Cardiac muscle cell (in vitro differentiated cells and primary cell): ENCODE measurements around the gene CHCHD6. TPM values are rescaled to one million over a fixed set of nuclear protein-coding genes. Genes with fewer than 3 reads are reported as not detected.

Experiments used
- DNase-seq, 2 donors: peaks; one replicate each; pipeline versions ENCODE4 v3.0.0 to v3.0.0-alpha.2; 2010 to 2017; ENCODE audit warnings: low read depth in 1 of 2, low spot score in 1 of 2
- H3K27ac ChIP-seq: fragments of 200-600 bp; sonication (generic); 2 replicates; pipeline ENCODE4 v1.5.1; 2016
- H3K27me3 ChIP-seq: fragments of 200-600 bp; sonication (generic); 2 replicates; pipeline ENCODE4 v1.6.0; 2016; ENCODE audit warnings: control low read depth
- H3K36me3 ChIP-seq: fragments of 200-600 bp; sonication (generic); 2 replicates; pipeline ENCODE4 v1.5.1; 2016; ENCODE audit warnings: control low read depth
- H3K4me1 ChIP-seq: fragments of 200-600 bp; sonication (generic); 2 replicates; pipeline ENCODE4 v1.8.1; 2017; ENCODE audit warnings: low read depth, mild to moderate bottlenecking, mixed run types
- H3K4me3 ChIP-seq: fragments of 200-600 bp; sonication (generic); 2 replicates; pipeline ENCODE4 v1.5.1; 2016; ENCODE audit warnings: mild to moderate bottlenecking
- H3K9me3 ChIP-seq: fragments of 200-600 bp; sonication (generic); 2 replicates; pipeline ENCODE4 v1.5.1; 2017; ENCODE audit warnings: low read depth, mild to moderate bottlenecking, control low read depth
- polyA plus RNA-seq: library from polyadenylated mRNA; unstranded; fragments of >200 nt; fragmentation: Nextera tagmentation; extraction: Ambion mirVana; gene quantifications from 2 replicates; pipeline ENCODE4 v1.2.1, GENCODE V29; 2016
- total RNA-seq: library from RNA; depleted of rRNA; stranded (reverse); fragments of >200 nt; gene quantifications from 2 replicates; pipeline ENCODE4 v1.2.3, GENCODE V29; 2016
- TF ChIP-seq, protein P1 (sequence below): IDR thresholded peaks from 2 replicates; pipeline ENCODE4 v1.5.1; 2012; ENCODE audit warnings: low read depth, mild to moderate bottlenecking, low read length

CHCHD6 gene
- total and polyA plus RNA-seq, 2 experiments from 2014 or later: 76.0 to 102 TPM

DNA sequence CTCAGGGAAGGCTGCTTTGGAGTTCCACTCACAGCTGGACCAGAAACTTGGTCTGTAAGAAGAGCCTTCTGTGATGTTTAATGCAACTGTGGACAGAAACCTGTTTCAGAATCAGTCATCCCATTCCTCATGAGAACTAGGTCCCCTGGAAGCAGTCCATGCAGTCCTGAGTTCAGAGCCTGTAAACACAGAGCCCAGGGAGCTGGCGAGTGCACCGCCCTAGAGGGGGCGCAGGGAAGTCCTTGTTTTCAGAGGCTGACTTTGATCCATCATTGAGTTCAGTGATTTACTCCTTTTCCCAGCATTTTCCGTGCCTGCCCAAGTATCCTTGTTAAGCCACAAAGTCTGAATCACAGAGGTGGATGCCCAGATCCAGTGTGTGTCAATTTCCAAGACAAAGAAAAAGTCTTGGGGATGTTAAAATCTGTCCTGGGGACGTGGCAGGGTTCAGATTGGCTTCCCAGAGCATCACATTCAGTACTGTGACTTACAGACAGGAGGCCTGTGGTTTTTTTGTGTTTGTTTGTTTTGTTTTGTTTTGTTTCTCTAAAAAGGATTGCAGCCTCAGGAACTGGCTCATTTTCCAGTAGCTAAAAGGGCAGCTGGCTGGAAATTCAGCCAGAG is 39.3 kb upstream of the CHCHD6 start:
- Histone ChIP-seq H3K4me1 (no peaks in the 10 kb centered on the region), H3K9me3 (no peaks in the 10 kb centered on the region), H3K27ac (no peak overlapping the region), H3K36me3 (no peaks in the 10 kb centered on the region), H3K27me3 (peaks cover 35% of the 10 kb centered on the region), H3K4me3 (no peak overlapping the region)
- no peak for DNase-seq
- TF ChIP-seq, protein P1, sequence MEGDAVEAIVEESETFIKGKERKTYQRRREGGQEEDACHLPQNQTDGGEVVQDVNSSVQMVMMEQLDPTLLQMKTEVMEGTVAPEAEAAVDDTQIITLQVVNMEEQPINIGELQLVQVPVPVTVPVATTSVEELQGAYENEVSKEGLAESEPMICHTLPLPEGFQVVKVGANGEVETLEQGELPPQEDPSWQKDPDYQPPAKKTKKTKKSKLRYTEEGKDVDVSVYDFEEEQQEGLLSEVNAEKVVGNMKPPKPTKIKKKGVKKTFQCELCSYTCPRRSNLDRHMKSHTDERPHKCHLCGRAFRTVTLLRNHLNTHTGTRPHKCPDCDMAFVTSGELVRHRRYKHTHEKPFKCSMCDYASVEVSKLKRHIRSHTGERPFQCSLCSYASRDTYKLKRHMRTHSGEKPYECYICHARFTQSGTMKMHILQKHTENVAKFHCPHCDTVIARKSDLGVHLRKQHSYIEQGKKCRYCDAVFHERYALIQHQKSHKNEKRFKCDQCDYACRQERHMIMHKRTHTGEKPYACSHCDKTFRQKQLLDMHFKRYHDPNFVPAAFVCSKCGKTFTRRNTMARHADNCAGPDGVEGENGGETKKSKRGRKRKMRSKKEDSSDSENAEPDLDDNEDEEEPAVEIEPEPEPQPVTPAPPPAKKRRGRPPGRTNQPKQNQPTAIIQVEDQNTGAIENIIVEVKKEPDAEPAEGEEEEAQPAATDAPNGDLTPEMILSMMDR: no peak

DNA sequence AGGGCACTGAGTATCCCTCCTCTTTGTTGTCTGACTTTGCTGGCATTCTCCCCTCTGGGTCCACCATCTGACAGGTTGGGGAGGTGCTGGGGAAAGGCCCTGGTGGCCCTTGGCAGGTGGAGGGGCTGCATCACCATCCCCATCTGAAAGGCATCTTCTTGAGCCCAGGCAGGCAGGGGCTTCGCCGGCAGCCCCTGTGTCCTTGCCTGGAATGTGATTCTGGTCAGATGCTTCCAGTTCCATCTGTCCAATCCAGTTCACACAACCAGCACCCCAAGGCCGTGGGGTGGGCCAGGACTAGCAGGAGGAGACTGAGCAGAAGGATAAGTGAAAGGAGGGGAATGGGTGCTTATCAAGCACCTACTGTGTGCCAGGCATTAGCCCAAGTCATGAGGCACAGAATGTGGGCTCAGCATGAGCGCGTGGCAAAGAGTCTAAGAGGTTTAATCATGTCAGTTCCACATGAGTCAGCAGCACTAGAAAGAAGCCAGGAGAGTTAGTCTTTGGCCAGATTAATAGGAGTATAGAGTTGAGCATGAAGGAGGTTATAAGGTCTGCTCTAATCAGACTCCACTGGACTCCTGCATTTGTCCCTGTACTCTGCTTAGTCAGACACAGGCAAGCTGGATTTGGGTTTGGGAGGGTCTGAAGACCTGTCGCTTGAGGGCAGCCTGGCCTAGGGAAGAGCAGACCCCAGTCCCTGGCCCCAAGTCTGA is 38.7 kb upstream of the CHCHD6 start:
- no peak for DNase-seq
- Histone ChIP-seq H3K27me3 (peaks cover 28% of the 10 kb centered on the region), H3K27ac (no peak overlapping the region)

DNA sequence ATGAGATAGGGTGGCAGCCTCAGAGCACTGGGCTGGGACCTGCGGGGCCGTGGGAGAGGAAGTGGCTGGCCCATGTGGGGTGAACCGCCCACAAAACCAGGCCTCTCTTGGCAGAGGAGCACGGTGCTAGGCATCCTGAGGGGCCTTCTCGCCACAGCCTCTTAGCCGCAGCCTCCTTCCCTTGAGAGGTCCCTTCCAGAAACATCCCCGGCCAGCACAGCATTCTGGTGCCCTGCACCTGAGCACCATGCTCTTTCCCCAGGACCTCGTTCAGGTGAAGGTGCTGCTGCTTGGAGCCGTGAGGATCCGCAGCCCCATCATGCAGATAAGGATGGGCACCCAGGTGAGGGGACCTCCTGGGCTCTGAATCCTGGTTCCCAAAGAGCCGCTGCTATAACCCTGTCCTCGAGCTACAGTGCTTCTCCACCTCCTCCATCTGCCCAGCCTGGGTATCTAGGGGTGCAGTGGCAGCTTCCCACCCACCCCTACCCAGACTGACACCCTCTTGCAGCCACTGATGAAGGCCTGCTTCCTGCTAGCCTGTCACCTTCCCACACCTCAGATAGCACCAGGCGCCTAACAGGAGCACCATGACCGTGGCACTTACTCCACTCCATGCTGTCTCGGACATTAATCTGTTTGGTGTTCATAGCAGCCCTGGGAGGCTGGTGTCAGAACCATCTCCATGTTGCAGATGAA is 37.9 kb upstream of the CHCHD6 start:
- no peak for DNase-seq
- Histone ChIP-seq H3K27ac (no peak overlapping the region), H3K9me3 (no peaks in the 10 kb centered on the region), H3K4me3 (no peak overlapping the region), H3K27me3 (peaks cover 21% of the 10 kb centered on the region), H3K36me3 (no peaks in the 10 kb centered on the region), H3K4me1 (no peaks in the 10 kb centered on the region)
- TF ChIP-seq, protein P1: no peak

More for the DNA sequence above, 38.7 kb upstream of the CHCHD6 start:
- TF ChIP-seq, protein P1: no peak
- Histone ChIP-seq H3K9me3 (no peaks in the 10 kb centered on the region), H3K4me3 (no peak overlapping the region), H3K4me1 (no peaks in the 10 kb centered on the region), H3K36me3 (no peaks in the 10 kb centered on the region)

DNA sequence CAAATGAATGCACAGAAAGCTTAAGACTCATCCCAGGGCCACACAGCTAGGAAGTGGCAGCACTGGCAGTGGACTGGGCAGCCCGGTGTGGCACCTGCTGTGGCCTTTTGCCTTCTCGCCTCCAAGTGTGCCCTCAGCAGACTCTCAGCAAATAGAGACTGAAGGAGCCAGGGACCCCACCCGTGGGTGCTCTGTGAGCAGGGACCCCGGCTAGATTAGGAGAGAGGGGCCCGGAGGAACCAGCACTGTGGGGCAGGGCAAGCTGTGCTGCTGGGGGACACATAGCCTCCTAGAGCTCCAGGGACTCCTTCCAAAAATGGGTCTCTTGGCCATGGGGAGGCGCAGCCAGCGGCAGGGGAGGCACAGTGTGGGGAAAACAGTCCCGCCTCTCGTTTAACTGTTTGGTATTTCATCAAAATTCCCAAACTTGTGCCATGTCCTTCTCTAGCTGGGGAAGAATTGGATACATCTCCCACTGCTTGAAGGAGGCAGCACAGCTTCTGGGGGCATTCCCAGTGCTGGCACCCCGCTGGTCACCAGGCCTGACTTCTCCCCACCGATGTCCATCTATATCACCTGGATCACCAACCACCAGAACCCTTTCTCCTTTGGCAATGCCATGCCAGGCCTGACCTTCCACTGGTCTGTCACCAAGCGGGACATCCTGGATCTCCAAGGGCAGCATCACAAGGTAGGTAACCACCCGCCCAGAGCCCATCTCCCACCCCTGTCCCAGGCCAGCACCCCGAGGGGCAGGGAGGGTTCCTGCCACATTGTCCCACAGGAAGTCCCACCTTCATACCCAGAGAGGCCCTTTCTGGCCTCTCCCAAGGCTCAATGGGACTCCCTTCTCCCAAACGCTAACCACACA is 37.1 kb upstream of the CHCHD6 start:
- Histone ChIP-seq H3K9me3 (no peaks in the 10 kb centered on the region), H3K27ac (no peak overlapping the region), H3K4me3 (no peak overlapping the region), H3K4me1 (no peaks in the 10 kb centered on the region), H3K27me3 (peaks cover 13% of the 10 kb centered on the region), H3K36me3 (no peaks in the 10 kb centered on the region)
- DNase-seq: no peak
- TF ChIP-seq, protein P1: no peak
